Right atrium auricular region (tissue), 2 donors: ENCODE data around the gene SMG6. TPM values are rescaled to one million over a fixed set of nuclear protein-coding genes. Genes with fewer than 3 reads are reported as not detected.
A peak's percentile ranks its signal among the peaks of the same experiment; 100 is the strongest.

Experiments used
- DNase-seq: peaks from one replicate; pipeline ENCODE4 v3.0.0-alpha.2; 2019; ENCODE audit warnings: low spot score
- H3K27ac ChIP-seq, 2 donors: fragments of 200-600 bp; sonication (generic); 1 replicate in 1 of 2; 2 replicates in 1 of 2; pipeline ENCODE4 v1.5.1; 2016 to 2019
- H3K27me3 ChIP-seq, 2 donors: fragments of 200-600 bp; sonication (generic); one replicate each; pipeline versions ENCODE4 v1.5.1 to v1.6.0; 2017 to 2019
- H3K36me3 ChIP-seq: fragments of 200-600 bp; sonication (generic); one replicate; pipeline ENCODE4 v1.5.1; 2016
- H3K4me1 ChIP-seq, 2 donors: fragments of 200-600 bp; sonication (generic); one replicate each; pipeline versions ENCODE4 v1.5.1 to v1.6.0; 2017 to 2019
- H3K4me3 ChIP-seq, 2 donors: fragments of 200-600 bp; sonication (generic); 1 replicate in 1 of 2; 2 replicates in 1 of 2; pipeline ENCODE4 v1.5.1; 2017 to 2019; ENCODE audit warnings: mild to moderate bottlenecking in 1 of 2, moderate library complexity in 1 of 2
- H3K9me3 ChIP-seq, 2 donors: fragments of 200-600 bp; sonication (generic); one replicate each; pipeline ENCODE4 v1.5.1; 2019
- total RNA-seq, 2 donors: library from RNA; depleted of rRNA; stranded (reverse); fragments of >200 nt; gene quantifications; one replicate each; pipeline ENCODE4 v1.1.0, GENCODE V29; 2016
- TF ChIP-seq, protein P1 (sequence below), 2 donors: fragments of 200-600 bp; sonication (generic); IDR thresholded peaks; one replicate each; pipeline ENCODE4 v1.5.1; 2019; ENCODE audit warnings: antibody characterized with exemption in 2 of 2

SMG6 gene
- total RNA-seq, 2 donors from 2014 or later, result 18.2 to 29.3 TPM

- no peak for DNase-seq
- Histone ChIP-seq H3K4me3 (peak overlapping the region; percentile 13 to 33), H3K4me1 (peaks cover 0 to 76% of the 10 kb centered on the region in 2 donors), H3K27me3 (no peaks in the 10 kb centered on the region), H3K9me3 (no peaks in the 10 kb centered on the region), H3K36me3 (no peaks in the 10 kb centered on the region), H3K27ac (peak overlapping the region; percentile 76 to 89)
- TF ChIP-seq, protein P1, sequence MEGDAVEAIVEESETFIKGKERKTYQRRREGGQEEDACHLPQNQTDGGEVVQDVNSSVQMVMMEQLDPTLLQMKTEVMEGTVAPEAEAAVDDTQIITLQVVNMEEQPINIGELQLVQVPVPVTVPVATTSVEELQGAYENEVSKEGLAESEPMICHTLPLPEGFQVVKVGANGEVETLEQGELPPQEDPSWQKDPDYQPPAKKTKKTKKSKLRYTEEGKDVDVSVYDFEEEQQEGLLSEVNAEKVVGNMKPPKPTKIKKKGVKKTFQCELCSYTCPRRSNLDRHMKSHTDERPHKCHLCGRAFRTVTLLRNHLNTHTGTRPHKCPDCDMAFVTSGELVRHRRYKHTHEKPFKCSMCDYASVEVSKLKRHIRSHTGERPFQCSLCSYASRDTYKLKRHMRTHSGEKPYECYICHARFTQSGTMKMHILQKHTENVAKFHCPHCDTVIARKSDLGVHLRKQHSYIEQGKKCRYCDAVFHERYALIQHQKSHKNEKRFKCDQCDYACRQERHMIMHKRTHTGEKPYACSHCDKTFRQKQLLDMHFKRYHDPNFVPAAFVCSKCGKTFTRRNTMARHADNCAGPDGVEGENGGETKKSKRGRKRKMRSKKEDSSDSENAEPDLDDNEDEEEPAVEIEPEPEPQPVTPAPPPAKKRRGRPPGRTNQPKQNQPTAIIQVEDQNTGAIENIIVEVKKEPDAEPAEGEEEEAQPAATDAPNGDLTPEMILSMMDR (IDR thresholded peaks at IDR 0.05), result no peak
Observed at GRCh38 chr17:2089021-2089422, 214.6 kb downstream of the SMG6 start.

GRCh38 chr17:2087597-2088211 is 215.9 kb downstream of the SMG6 start:
- TF ChIP-seq, protein P1 (IDR thresholded peaks at IDR 0.05), result no peak
- H3K4me1 ChIP-seq, result peaks cover 0 to 89% of the 10 kb centered on the region in 2 donors
- no peaks in the 10 kb centered on the region for H3K9me3 ChIP-seq
- no peaks in the 10 kb centered on the region for H3K36me3 ChIP-seq
- peak overlapping the region; percentile 76 to 89 for H3K27ac ChIP-seq
- DNase-seq, result no peak
- no peaks in the 10 kb centered on the region for H3K27me3 ChIP-seq
- no peak overlapping the region for H3K4me3 ChIP-seq

GRCh38 chr17:2086306-2086705 is 217.3 kb downstream of the SMG6 start:
- TF ChIP-seq, protein P1 (IDR thresholded peaks at IDR 0.05), result no peak
- peaks cover 0 to 91% of the 10 kb centered on the region in 2 donors for H3K4me1 ChIP-seq
- no peak overlapping the region for H3K4me3 ChIP-seq
- peak overlapping the region; percentile 76 to 89 for H3K27ac ChIP-seq
- no peaks in the 10 kb centered on the region for H3K9me3 ChIP-seq
- H3K36me3 ChIP-seq, result peaks cover 10% of the 10 kb centered on the region
- no peak for DNase-seq
- no peaks in the 10 kb centered on the region for H3K27me3 ChIP-seq

- peaks cover 0 to 84% of the 10 kb centered on the region in 2 donors for H3K4me1 ChIP-seq
- H3K27me3 ChIP-seq, result no peaks in the 10 kb centered on the region
- TF ChIP-seq, protein P1 (IDR thresholded peaks at IDR 0.05), result no peak
- no peaks in the 10 kb centered on the region for H3K9me3 ChIP-seq
- no peak overlapping the region for H3K4me3 ChIP-seq
- no peak for DNase-seq
- peaks cover 17% of the 10 kb centered on the region for H3K36me3 ChIP-seq
- peak overlapping the region; percentile 76 to 89 for H3K27ac ChIP-seq
Observed at GRCh38 chr17:2085648-2085949, 218.0 kb downstream of the SMG6 start.

DNA sequence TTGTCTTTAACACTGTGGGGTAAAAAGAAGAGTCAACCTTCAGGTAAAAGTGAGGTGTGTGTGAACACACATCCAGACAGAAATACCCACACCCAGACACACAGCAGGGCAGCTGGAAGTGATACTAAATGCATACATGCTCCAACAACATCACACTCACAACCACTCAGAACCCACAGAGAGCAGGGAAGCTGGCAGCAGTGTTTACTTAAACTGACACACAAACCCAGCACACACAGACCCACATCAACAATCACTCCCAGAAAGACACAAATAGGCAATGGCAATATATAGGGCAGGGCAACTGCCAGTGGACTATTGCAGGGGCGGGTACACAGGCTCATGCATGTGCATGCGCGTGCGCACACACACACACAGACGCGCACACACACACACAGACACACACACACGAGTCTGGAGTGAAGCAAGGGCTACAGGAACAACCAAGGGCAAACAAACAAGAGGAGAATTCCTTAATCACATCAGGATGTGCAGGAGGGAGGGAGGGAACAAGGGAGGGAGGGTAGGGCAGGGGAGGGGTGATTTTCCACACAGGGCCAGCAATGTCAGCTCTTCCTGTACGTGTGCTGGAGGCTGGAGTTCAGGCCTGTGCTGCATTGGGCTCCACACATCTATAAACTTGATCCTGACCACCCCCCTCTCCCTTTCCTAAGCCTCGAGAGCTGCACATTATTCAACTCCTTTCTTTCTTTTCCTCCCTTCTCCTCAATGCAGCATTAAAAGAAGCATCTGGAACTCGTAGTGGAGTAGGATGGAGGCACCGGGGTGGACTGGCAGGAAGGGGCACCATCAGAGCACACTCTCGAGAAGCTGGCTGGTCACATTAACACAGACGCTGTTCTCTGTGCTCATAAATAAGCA is 218.6 kb downstream of the SMG6 start:
- DNase-seq, result no peak
- no peak overlapping the region for H3K4me3 ChIP-seq
- peaks cover 0 to 78% of the 10 kb centered on the region in 2 donors for H3K4me1 ChIP-seq
- no peaks in the 10 kb centered on the region for H3K9me3 ChIP-seq
- TF ChIP-seq, protein P1 (IDR thresholded peaks at IDR 0.05), result no peak
- H3K27ac ChIP-seq, result peak overlapping the region; percentile 76 to 89
- no peaks in the 10 kb centered on the region for H3K27me3 ChIP-seq
- H3K36me3 ChIP-seq, result peaks cover 23% of the 10 kb centered on the region
